Body of pancreas (tissue), 4 donors: ENCODE results near the gene PTPN9. TPM values are rescaled to one million over a fixed set of nuclear protein-coding genes. Genes with fewer than 3 reads are reported as not detected.

Experiments used
- ATAC-seq: fragments of 150-250 bp; one replicate; pipeline ENCODE4 v1.9.1; 2016
- DNase-seq, 4 donors: peaks; one replicate each; pipeline ENCODE4 v3.0.0-alpha.2; 2019
- H3K27ac ChIP-seq, 4 donors: fragments of 200-600 bp; sonication (generic); 1 replicate in 3 of 4; 2 replicates in 1 of 4; pipeline versions ENCODE4 v1.5.1 to v1.6.1; 2016 to 2019; ENCODE audit warnings: mild to moderate bottlenecking in 1 of 4, mixed read lengths in 1 of 4, moderate library complexity in 1 of 4
- H3K27me3 ChIP-seq, 2 donors: fragments of 200-600 bp; sonication (generic); one replicate each; pipeline ENCODE4 v1.6.0; 2016; ENCODE audit warnings: mild to moderate bottlenecking in 1 of 2
- H3K36me3 ChIP-seq, 2 donors: fragments of 200-600 bp; sonication (generic); replicated peaks in 1 of 2; 2 replicates each; pipeline ENCODE4 v1.5.1; 2016; ENCODE audit warnings: low read depth in 2 of 2; ENCODE audit not compliant: insufficient read depth in 1 of 2
- H3K4me1 ChIP-seq: fragments of 200-600 bp; sonication (generic); one replicate; pipeline ENCODE4 v1.6.0; 2016
- H3K4me3 ChIP-seq, 2 donors: fragments of 200-600 bp; sonication (generic); 1 replicate in 1 of 2; 2 replicates in 1 of 2; pipeline ENCODE4 v1.5.1; 2016 to 2019
- H3K9me3 ChIP-seq, 3 donors: fragments of 200-600 bp; sonication (generic); 1 replicate in 2 of 3; 2 replicates in 1 of 3; pipeline ENCODE4 v1.5.1; 2016
- CTCF ChIP-seq, 7 experiments: fragments of 450-650 bp in 4 of 7; fragments of 200-600 bp in 3 of 7; sonication (generic) in 3 of 7; IDR thresholded peaks; one replicate each; pipeline ENCODE4 v1.5.1; 2016 to 2019; ENCODE audit warnings: antibody characterized with exemption in 7 of 7
- POLR2A ChIP-seq, 3 donors: fragments of 450-650 bp; IDR thresholded peaks; one replicate each; pipeline ENCODE4 v1.6.1; 2016; ENCODE audit warnings: antibody characterized with exemption in 3 of 3, mild to moderate bottlenecking in 2 of 3
- WGBS, 2 donors: methylation state at CpG; one replicate each; pipeline ENCODE4 v1.1.5; 2017; 5-methylcytosine and 5-hydroxymethylcytosine counted together
- intact Hi-C: fragments of 100-400 bp; cut with DNase I; formaldehyde crosslinking; loops from one replicate; pipeline ENCODE4 v1.15.1; 2023
- total RNA-seq, 2 donors: library from RNA; depleted of rRNA; stranded (reverse); fragments of >200 nt; gene quantifications; one replicate each; pipeline ENCODE4 v1.1.0, GENCODE V29; 2016

Gene PTPN9
- total RNA-seq, 2 donors from 2014 or later: 7.3 to 9.9 TPM

- no peak overlapping the region for H3K4me3 ChIP-seq
- no peak for TF ChIP-seq CTCF (IDR thresholded peaks at IDR 0.05)
- no peak for TF ChIP-seq POLR2A (IDR thresholded peaks at IDR 0.05)
- 77 to 80% methylated on average over 2 of the region's 2 CpGs for WGBS, 2 donors
- no peaks in the 10 kb centered on the region for H3K9me3 ChIP-seq
- no peaks in the 10 kb centered on the region for H3K36me3 ChIP-seq
- H3K27me3 ChIP-seq: no peaks in the 10 kb centered on the region
- no peaks in the 10 kb centered on the region for H3K4me1 ChIP-seq
- intact Hi-C loops: no loop called here
- no peak overlapping the region for H3K27ac ChIP-seq
- ATAC-seq: no peak
- DNase-seq: no peak
These were observed 36.7 kb downstream of the PTPN9 start for GRCh38 chr15:75542386-75542797.

DNA sequence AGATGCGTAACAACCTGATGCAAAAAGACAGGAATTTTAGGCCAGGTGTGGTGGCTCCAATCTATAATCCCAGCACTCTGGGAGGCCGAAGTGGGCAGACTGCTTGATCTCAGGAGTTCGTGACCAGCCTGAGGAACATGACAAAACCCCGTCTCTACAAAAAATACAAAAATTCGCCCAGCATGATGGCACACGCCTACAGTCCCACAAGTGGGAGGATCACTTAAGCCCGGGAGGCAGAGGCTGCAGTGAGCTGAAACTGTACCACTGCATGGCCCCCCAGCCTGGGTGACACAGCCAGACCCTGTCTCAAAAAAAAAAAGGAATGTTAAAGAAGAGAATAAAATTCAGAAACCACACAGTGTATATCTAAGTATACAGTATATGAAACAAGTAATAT lies 40.7 kb downstream of the PTPN9 start:
- Histone ChIP-seq H3K27me3 (no peaks in the 10 kb centered on the region), H3K36me3 (no peaks in the 10 kb centered on the region), H3K4me3 (no peak overlapping the region), H3K4me1 (peaks cover 7% of the 10 kb centered on the region), H3K9me3 (no peaks in the 10 kb centered on the region), H3K27ac (no peak overlapping the region)
- DNase-seq (no peak), ATAC-seq (no peak)
- intact Hi-C loops: no loop called here
- 94 to 95% methylated on average over 6 to 7 of the region's 7 CpGs for WGBS, 2 donors
- TF ChIP-seq CTCF (IDR thresholded peaks at IDR 0.05) (no peak), POLR2A (IDR thresholded peaks at IDR 0.05) (no peak)

DNA sequence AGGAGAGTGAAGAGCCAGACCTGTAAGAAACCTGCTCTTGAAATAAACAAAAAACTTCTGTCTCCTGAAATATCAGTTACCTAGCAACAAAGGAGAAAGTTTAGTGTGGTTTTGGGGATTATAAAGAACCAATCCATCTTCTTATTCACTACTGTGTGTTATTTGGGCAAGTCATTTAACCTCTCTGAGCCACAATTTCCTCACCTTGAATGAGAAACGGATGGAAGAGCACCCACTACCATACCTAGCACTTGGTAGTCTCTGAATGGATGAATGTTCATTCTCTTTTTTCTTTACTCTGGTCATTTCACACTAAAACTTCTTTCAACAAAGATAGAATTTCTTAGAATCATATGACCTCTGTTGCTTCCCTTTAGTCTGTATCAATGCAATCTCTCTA lies 45.2 kb downstream of the PTPN9 start:
- H3K4me1 ChIP-seq: peaks cover 22% of the 10 kb centered on the region
- 96 to 100% methylated on average over 1 of the region's 1 CpG for WGBS, 2 donors
- H3K9me3 ChIP-seq: no peaks in the 10 kb centered on the region
- no peak overlapping the region for H3K27ac ChIP-seq
- no peak for DNase-seq
- intact Hi-C loops: no loop called here
- H3K4me3 ChIP-seq: no peak overlapping the region
- TF ChIP-seq CTCF (IDR thresholded peaks at IDR 0.05) (no peak), POLR2A (IDR thresholded peaks at IDR 0.05) (no peak)
- ATAC-seq: no peak
- no peaks in the 10 kb centered on the region for H3K36me3 ChIP-seq
- H3K27me3 ChIP-seq: no peaks in the 10 kb centered on the region

GRCh38 chr15:75532413-75533250 lies 46.5 kb downstream of the PTPN9 start:
- peak; percentile 76 for ATAC-seq
- intact Hi-C loops: no loop called here
- Histone ChIP-seq H3K36me3 (no peaks in the 10 kb centered on the region), H3K4me3 (no peak overlapping the region), H3K27me3 (no peaks in the 10 kb centered on the region), H3K27ac (peak overlapping the region in 2 of 4 donors; percentile 39 to 44), H3K4me1 (peaks cover 22% of the 10 kb centered on the region), H3K9me3 (no peaks in the 10 kb centered on the region)
- 35 to 43% methylated on average over 1 of the region's 1 CpG for WGBS, 2 donors
- DNase-seq: peak; percentile 53 to 74 (median 64)
- peak; percentile 9 to 55 (median 42) for TF ChIP-seq CTCF (IDR thresholded peaks at IDR 0.05)
- TF ChIP-seq POLR2A (IDR thresholded peaks at IDR 0.05): no peak

GRCh38 chr15:75531041-75531450 lies 48.1 kb downstream of the PTPN9 start:
- DNase-seq (peak; percentile 20 to 47 (median 24)), ATAC-seq (no peak)
- H3K27ac ChIP-seq: peak overlapping the region in 2 of 4 donors; percentile 24 to 44
- intact Hi-C loops: no loop called here
- WGBS, 2 donors: 64 to 66% methylated on average over 3 of the region's 3 CpGs
- H3K27me3 ChIP-seq: no peaks in the 10 kb centered on the region
- peaks cover 22% of the 10 kb centered on the region for H3K4me1 ChIP-seq
- no peak overlapping the region for H3K4me3 ChIP-seq
- H3K9me3 ChIP-seq: no peaks in the 10 kb centered on the region
- TF ChIP-seq POLR2A (IDR thresholded peaks at IDR 0.05) (no peak), CTCF (IDR thresholded peaks at IDR 0.05) (no peak)
- H3K36me3 ChIP-seq: no peaks in the 10 kb centered on the region
